ENCODE results near the gene PIEZO2.
"Not testable (repeated sequence)": the region's sequence is repeated elsewhere in the genome, so short reads cannot be mapped to it uniquely, and the experiment has no call there.

PIEZO2 gene

GRCh38 chr18:11148680-11149440 lies 509 bp downstream of the PIEZO2 start:
- DNase-seq, result no peak

- no peak for DNase-seq
Measured at GRCh38 chr18:11147962-11148679, 1.2 kb downstream of the PIEZO2 start.

- DNase-seq, result no peak
Measured at GRCh38 chr18:11147371-11147951, 1.9 kb downstream of the PIEZO2 start.

- DNase-seq, result no peak
Measured at GRCh38 chr18:11146947-11147345, 2.4 kb downstream of the PIEZO2 start.

GRCh38 chr18:11146238-11146946 lies 3.0 kb downstream of the PIEZO2 start:
- DNase-seq, result no peak

- DNase-seq, result no peak
Measured at GRCh38 chr18:11145413-11146191, 3.8 kb downstream of the PIEZO2 start.

GRCh38 chr18:11137400-11137799 lies 12.0 kb downstream of the PIEZO2 start:
- DNase-seq, result no peak

- DNase-seq, result no peak
Measured at GRCh38 chr18:11136241-11136640, 13.1 kb downstream of the PIEZO2 start.

- DNase-seq, result no peak
Measured at GRCh38 chr18:11134940-11135339, 14.4 kb downstream of the PIEZO2 start.

- DNase-seq, result not testable (repeated sequence)
Measured at GRCh38 chr18:11129059-11129458, 20.3 kb downstream of the PIEZO2 start.

- no peak for DNase-seq
Measured at GRCh38 chr18:11125492-11126315, 23.7 kb downstream of the PIEZO2 start.

GRCh38 chr18:11124054-11124453 lies 25.3 kb downstream of the PIEZO2 start:
- DNase-seq, result no peak

GRCh38 chr18:11121443-11121849 lies 27.9 kb downstream of the PIEZO2 start:
- no peak for DNase-seq

- DNase-seq, result no peak
Measured at GRCh38 chr18:11119959-11120587, 29.3 kb downstream of the PIEZO2 start.

- no peak for DNase-seq
Measured at GRCh38 chr18:11119550-11119949, 29.8 kb downstream of the PIEZO2 start.

GRCh38 chr18:11118051-11118766 lies 31.2 kb downstream of the PIEZO2 start:
- no peak for DNase-seq

GRCh38 chr18:11115276-11115675 lies 34.1 kb downstream of the PIEZO2 start:
- no peak for DNase-seq

- no peak for DNase-seq
Measured at GRCh38 chr18:11114653-11115052, 34.7 kb downstream of the PIEZO2 start.

- no peak for DNase-seq
Measured at GRCh38 chr18:11113937-11114336, 35.4 kb downstream of the PIEZO2 start.

- DNase-seq, result no peak
Measured at GRCh38 chr18:11113046-11113548, 36.3 kb downstream of the PIEZO2 start.

Data from activated CD4-positive, CD25-positive, alpha-beta regulatory T cell (primary cell).